NCI-H524 (cell line): ENCODE data around the gene UPP1.

Experiments used
- DNase-seq, 2 experiments: peaks; one replicate each; lab custom pipeline; 2025; lab: John Stamatoyannopoulos, UW

UPP1 gene

DNA sequence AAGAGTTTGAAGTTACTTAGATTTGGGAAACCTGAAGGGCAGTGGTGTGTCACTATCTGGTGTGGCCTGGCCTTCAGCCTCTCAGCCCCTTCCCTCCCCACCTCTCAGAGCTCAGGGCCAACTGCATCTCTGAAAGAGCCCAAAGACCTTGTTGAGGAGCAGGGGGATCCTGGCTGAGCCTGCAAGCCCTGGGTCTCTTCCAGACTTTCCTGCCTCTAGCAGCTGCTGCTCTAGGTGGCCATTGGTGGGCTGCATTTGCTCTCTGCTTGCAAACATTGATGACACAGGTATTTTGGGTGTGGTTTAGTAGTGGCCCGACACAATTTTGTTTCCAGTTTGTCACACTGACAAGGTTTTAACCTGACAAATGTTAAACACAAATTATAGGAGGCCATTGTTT lies 3.1 kb upstream of the UPP1 start:
- DNase-seq: no peak

DNA sequence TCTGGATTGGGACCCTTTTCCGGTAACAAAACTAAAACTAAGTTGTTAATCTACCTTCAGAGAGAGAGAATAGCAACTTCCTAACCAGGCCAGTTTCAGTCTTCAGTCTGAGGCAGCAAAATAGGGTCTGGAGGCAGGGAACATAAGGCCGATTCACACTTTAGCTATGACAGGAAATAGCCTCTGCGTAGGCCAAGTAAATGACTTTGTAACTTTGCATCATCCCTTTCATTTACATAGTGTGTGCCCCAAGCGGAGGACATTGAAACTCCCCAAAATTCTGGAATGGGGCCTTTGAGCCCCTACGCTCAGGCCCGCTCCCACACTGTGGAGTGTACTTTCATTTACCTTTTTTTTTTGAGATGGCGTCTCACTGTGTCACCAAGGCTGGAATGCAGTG lies 1.7 kb upstream of the UPP1 start:
- no peak for DNase-seq

GRCh38 chr7:48088559-48089045 lies 463 bp upstream of the UPP1 start:
- DNase-seq: peak in 1 of 2 experiments; percentile 42

DNA sequence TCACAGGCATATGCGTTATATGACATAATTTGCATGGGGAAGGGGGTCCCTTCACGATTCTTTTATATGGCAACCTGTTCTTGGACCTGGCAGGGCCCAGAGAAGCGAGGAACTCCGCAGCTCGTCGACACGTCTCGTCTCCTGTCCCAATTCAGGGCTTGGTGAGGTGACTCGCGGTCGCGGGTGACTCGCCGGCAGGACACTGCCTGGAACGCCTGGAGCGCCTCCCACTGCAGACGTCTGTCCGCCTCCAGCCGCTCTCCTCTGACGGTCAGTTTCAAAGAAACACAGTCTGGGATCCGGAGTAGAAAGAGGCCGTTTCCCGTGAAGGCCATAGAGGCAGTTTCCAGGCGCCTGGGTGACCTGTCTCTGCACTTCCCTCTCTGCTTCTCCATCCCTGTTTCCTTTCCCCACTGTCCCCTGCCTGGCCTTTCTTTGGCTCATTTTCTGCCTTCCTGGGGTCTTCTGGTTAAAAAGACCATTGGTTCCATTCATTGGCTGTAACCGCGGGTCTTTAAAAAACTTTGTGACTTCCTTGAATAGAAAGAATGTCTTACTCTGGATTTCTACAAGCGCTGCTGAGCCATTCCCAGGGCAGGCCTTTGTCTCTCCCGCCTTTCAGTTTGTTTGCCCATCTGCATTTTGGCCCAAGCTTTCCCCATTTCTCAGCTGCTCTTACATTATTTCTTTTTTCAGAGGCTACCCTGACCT lies 1.2 kb downstream of the UPP1 start:
- DNase-seq: no peak

- no peak for DNase-seq
Observed at GRCh38 chr7:48091506-48092433, 2.7 kb downstream of the UPP1 start.

- DNase-seq: no peak
Observed at GRCh38 chr7:48094861-48095293, 5.8 kb downstream of the UPP1 start.

- DNase-seq: no peak
Observed at GRCh38 chr7:48096273-48096672, 7.2 kb downstream of the UPP1 start.

DNA sequence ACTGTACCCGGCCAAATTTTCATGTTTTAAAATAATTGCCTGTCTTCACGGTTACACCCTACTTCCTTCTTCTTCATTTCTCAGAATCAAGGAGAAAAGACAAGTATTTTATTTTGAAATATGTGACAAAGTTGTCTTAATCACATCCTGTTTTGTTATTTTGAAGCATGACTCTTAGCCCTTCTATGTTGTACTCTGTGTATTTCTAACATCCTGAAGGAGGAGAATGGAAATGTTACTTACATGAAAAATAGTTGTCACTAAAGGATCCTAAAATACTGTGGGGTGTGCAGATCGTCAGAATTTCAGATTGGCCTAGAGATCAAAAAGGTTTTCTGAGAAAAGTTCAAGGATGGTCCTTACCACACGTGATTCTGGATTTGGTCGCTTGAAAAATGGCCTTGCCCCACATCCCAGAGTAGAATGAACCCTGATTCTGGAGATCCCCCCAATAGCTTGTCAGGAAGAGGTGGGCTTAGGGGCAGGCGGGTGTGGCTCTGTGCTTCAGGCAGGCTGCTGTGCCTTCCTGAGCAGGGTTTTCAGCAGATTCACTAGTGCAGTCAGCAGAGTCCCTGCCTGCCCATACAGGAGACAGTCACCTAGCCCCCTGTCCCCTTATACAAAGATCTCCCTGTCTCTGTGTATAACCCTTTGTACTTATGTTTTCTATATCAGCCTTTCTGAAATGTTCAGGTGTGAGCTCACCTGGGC lies 8.6 kb downstream of the UPP1 start:
- DNase-seq: no peak

GRCh38 chr7:48098846-48099245 lies 9.8 kb downstream of the UPP1 start:
- no peak for DNase-seq

DNA sequence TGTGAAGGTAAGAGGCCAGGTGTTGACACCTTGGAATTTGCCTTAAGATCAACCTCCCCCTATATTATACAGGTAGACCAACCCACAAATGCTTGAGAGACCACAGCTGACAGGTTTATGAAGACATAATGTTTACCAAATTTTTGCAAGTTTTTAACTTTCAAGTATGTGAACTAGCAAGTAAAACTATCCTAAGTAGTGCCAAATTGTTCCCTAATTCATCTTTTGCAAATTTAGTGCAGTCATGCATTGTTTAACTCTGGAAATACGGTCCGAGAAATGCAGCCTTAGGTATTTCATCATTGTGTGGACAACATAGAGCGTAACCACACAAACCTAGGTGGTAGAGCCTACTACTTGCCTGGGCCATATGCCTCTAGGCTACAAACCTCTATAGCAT lies 10.7 kb downstream of the UPP1 start:
- no peak for DNase-seq

DNA sequence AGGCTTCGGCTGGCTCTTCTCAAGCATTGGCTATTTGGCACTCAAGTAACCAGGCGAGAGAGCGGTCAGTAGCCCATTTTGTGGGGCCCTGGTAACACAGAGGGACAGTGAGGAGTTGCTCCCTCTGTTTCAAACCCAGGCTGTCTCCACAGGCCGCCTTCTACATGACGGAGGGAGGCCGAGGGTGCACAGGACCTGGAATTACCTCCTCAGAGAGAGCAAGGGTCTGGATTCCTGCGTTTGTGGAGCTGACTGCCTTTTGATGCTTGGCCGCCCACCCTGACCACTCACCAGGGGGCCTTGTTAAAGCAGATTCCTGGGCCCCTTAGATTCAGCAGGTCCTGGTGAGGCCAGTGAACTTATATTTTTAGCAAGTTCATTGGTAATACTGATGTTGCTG lies 12.3 kb downstream of the UPP1 start:
- no peak for DNase-seq

DNA sequence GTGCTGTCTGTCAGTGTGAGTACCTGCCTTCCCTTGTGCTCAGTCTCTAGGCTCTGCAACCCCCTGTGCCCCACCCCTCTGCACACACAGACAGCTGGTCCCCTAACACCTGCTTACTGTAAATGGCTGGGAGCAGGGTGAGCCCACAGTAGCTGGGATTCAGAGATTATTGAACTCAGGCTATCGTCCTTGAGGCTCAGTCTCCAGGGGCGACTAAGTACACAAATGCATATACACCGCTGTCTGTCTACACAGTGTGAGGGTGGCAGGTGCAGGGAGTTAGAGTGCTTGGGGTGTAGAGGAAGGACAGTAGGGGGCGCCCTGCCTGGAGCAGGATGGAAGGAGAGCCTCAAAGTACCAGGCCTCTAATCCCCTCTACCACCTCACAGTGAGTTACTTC lies 12.9 kb downstream of the UPP1 start:
- DNase-seq: no peak

DNA sequence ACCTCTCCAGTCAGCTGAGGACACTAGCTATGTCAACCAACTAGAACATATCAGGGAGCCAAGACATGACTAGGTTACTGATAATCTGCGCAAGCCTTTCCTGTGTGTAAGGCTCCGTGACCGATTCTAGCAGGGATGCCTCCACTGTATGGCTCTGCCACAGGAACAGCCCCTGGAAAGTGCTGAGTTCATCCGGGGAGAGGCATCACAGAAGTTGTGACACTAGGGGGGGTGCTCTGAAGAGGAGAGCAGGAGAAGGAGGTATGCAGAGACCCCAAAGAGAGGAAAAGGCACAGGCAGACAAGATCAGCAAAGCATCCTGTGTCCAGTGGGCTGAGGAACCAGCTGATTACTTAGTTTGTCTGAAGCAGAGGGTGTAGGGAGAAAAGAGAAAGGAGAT lies 13.5 kb downstream of the UPP1 start:
- DNase-seq: no peak

GRCh38 chr7:48105045-48105444 lies 16.0 kb downstream of the UPP1 start:
- DNase-seq: no peak

GRCh38 chr7:48106906-48107659 lies 18.0 kb downstream of the UPP1 start:
- DNase-seq: no peak

GRCh38 chr7:48107926-48108472 lies 18.9 kb downstream of the UPP1 start:
- DNase-seq: no peak

DNA sequence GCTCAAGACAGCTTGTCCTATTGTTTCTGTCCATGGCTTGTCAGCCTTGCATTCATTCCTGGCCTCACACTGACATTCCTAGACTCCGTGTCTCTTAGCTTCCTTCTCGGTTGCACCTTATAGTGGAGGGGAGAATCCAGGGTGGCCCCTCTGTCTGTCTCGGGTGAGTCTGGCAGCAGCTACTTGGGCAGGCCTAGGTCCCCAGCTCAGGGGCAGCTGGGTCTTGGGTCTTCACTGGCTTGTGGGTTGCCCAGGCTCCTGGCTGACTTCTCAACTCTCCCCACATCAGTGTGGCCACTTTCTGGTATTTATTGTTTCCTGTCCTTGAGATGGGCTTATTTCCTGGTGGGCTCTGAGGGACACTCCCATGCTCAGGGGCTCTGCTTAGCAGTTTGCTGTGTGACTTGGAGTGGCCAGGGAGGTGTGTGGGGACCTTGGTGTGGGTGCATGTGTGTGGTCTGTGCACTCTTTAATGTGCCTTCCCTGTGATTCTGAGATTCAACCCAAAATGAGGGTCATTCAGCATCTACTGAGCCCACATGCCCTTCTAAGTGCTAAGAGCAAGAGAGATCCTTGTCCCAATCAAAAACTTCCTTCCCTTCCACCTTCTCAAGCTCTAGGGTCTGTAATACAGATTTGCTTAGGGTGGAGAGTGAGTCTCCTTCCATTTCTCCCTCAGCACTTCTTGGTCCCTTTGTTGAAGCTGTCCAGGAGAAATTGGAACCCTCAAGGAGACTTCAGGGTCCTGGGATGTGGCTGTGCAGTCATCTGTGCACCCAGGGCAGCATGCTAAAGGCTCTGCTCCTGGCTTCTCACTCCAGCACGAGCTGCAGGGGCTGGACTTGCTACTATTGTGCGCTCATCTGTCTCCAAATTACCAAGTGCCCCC lies 20.1 kb downstream of the UPP1 start:
- DNase-seq: no peak

DNA sequence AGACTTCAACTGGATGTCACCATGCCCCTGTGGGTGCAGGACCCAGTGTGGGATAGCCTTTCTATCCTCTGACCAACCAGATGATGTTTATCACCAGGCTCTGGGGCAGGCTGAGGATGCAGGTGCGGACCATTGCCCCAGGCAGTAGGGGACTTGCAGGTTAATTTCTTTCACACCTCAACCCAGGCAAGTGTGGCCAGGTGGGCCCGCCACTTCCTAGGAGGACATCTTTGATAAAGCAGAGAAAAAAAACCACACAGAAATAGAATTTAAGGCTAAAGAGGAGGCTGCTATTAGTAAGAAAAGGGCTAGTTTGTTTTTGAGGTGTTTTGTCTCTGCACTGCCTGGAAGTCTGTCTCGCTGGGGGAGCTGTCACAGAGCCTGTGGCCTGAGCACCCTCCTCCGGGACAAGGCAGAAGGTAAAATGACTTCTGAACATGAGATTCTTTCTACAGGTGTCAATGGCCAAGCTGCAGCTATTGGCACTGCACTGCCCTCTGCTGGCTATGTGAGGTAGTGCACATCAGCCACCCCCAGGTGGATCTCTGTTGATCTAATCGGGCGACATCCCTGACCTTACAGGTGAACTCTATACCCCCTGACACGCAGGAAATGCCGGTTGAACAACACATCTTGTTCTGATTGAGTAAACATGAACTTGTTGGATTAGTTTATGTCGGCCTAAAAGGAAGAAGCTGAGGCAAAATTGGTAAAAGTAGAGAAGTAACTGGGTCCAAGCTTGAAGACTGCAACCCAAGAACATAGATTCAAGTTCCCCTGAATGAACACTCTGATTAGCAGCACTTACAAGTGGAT lies 21.0 kb downstream of the UPP1 start:
- DNase-seq: peak; percentile 23 to 55

DNA sequence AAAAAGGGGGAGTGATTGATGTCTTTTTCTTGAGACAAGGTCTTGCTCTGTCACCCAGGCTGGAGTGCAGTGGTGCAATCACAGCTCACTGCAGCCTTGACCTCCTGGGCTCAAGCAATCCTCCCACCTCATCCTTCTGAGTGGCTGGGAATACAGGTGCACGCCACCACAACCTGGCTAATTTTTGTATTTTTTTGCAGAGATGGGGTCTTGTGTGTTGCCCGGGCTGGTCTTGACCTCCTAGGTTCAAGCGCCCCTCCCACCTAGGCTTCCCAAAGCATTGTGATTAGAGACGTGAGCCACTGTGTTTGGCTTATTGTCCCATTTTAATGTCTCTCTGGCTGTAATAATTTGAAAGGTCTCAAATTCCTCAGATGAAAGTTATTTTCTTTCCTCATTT lies 21.8 kb downstream of the UPP1 start:
- DNase-seq: no peak

DNA sequence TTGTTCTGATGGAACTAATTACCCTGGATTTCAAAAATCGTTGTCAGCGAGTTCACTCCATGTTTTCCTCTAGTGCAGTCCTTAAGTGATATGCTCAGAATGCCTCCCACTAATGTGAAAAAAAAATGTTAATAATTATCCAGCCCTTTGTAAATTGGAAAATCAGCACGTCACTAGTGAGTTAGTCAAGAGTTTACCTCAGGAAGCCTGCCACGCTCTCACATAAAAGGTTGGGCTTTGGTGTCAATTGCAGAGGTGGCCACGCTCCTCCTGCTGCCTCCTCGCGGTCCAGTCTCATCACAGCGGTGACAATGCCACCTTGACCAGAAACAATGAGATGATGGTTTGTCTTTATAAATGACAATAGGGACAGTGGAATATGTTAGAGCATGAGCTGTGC lies 22.5 kb downstream of the UPP1 start:
- DNase-seq: no peak
